Colonic mucosa (tissue), 4 donors: ENCODE data around the gene EFNA2. TPM values are rescaled to one million over a fixed set of nuclear protein-coding genes. Genes with fewer than 3 reads are reported as not detected.

ENCODE experiments used
- DNase-seq: peaks from one replicate; pipeline ENCODE4 v3.0.0-alpha.2; 2020
- H3K27ac ChIP-seq: fragments of 200-600 bp; one replicate; pipeline ENCODE4 v1.8.0; 2021
- H3K27me3 ChIP-seq: fragments of 200-600 bp; one replicate; pipeline ENCODE4 v1.8.0; 2021
- H3K36me3 ChIP-seq: fragments of 200-600 bp; one replicate; pipeline ENCODE4 v1.8.0; 2021
- H3K4me1 ChIP-seq: fragments of 200-600 bp; one replicate; pipeline ENCODE4 v1.8.0; 2021; ENCODE audit warnings: mild to moderate bottlenecking
- H3K4me3 ChIP-seq: fragments of 200-600 bp; one replicate; pipeline ENCODE4 v1.8.0; 2021
- H3K9ac ChIP-seq, 2 donors: one replicate each; pipeline ENCODE4 v1.7.0; 2013; ENCODE audit warnings: control low read depth in 2 of 2, low read depth in 2 of 2, low read length in 2 of 2
- H3K9me3 ChIP-seq: fragments of 200-600 bp; one replicate; pipeline ENCODE4 v1.8.0; 2021
- CTCF ChIP-seq: fragments of 200-600 bp; IDR thresholded peaks from one replicate; pipeline ENCODE4 v1.8.0; 2022; ENCODE audit warnings: antibody characterized with exemption, mild to moderate bottlenecking
- intact Hi-C: fragments of 100-400 bp; cut with DNase I; formaldehyde crosslinking; loops from one replicate; pipeline ENCODE4 v1.14.1; 2022
- total RNA-seq, 2 donors: library from RNA; stranded (reverse); fragmentation: NEBNext Ultra II Directional in 1 of 2; extraction: Animal tissue kit (Norgen Biotek cat#: 25700) in 1 of 2; gene quantifications; one replicate each; pipeline ENCODE4 v1.2.1, GENCODE V29; 2021
- donor health status: healthy.
- donor health status: DM: no; HTN: no; CAD: no.
- donor health status: DM: no; HTN: no; CAD: no.

The EFNA2 gene
- total RNA-seq, 2 donors from 2014 or later = 72.8 to 86.1 TPM

- Histone ChIP-seq H3K9ac (peak overlapping the region; percentile 95 to 99), H3K27me3 (no peaks in the 10 kb centered on the region), H3K4me1 (peaks cover 27% of the 10 kb centered on the region), H3K4me3 (peak overlapping the region; percentile 85), H3K27ac (peak overlapping the region; percentile 99), H3K9me3 (no peaks in the 10 kb centered on the region), H3K36me3 (peaks cover 24% of the 10 kb centered on the region)
- intact Hi-C loops = no loop called here
- no peak for TF ChIP-seq CTCF
- peak; percentile 81 for DNase-seq
Measured at GRCh38 chr19:1251330-1252220, 34.1 kb upstream of the EFNA2 start.

DNA sequence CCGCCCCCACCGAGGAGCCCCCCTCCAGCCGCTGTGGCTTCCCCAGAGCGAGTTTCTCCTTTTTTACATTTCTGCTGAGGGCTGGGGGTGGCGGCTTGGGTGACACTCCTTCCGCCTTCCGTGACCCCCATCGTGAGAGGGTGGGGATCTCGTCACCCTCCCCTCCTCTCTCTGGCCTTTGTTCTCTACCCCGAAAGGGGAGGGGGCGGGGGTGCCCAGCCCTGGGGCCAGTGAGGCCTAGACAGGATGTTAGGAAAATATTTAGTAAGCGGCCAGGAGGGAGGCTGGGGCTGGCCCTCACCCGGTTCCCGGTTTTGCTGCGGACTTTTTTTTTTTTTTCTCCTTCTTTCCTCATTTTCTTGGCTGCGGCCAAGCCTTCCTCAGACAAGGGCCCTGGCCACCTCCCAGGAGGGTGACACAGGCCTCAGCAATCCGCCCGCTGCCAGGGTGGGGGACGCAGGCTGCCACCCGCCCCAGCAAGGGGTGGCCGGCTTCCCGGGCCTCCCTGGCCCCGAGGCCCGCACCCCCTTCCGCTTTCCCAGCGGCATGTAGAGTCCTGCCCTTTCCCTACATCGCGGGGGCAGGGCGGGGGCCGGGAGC, 33.4 kb upstream of the EFNA2 start:
- peak overlapping the region; percentile 95 to 99 for H3K9ac ChIP-seq
- TF ChIP-seq CTCF = no peak
- no peaks in the 10 kb centered on the region for H3K27me3 ChIP-seq
- peak overlapping the region; percentile 99 for H3K27ac ChIP-seq
- H3K4me1 ChIP-seq = peaks cover 27% of the 10 kb centered on the region
- intact Hi-C loops = no loop called here
- peaks cover 30% of the 10 kb centered on the region for H3K36me3 ChIP-seq
- DNase-seq = peak; percentile 85
- peak overlapping the region; percentile 85 for H3K4me3 ChIP-seq
- H3K9me3 ChIP-seq = no peaks in the 10 kb centered on the region

- peak overlapping the region; percentile 85 for H3K4me3 ChIP-seq
- H3K4me1 ChIP-seq = peaks cover 23% of the 10 kb centered on the region
- peaks cover 30% of the 10 kb centered on the region for H3K36me3 ChIP-seq
- no peak for TF ChIP-seq CTCF
- peak; percentile 91 for DNase-seq
- no peaks in the 10 kb centered on the region for H3K27me3 ChIP-seq
- peak overlapping the region; percentile 99 for H3K27ac ChIP-seq
- peak overlapping the region; percentile 95 to 99 for H3K9ac ChIP-seq
- intact Hi-C loops = no loop called here
- H3K9me3 ChIP-seq = no peaks in the 10 kb centered on the region
Measured at GRCh38 chr19:1252821-1253513, 32.7 kb upstream of the EFNA2 start.

- Histone ChIP-seq H3K27ac (peak overlapping the region; percentile 99), H3K4me1 (peaks cover 21% of the 10 kb centered on the region), H3K4me3 (peak overlapping the region; percentile 85), H3K36me3 (peaks cover 30% of the 10 kb centered on the region), H3K27me3 (no peaks in the 10 kb centered on the region), H3K9ac (peak overlapping the region; percentile 78 to 99), H3K9me3 (no peaks in the 10 kb centered on the region)
- intact Hi-C loops = no loop called here
- peak; percentile 75 for DNase-seq
- TF ChIP-seq CTCF = no peak
Measured at GRCh38 chr19:1253514-1254080, 32.1 kb upstream of the EFNA2 start.

GRCh38 chr19:1254081-1254527, 31.6 kb upstream of the EFNA2 start:
- Histone ChIP-seq H3K4me3 (peak overlapping the region; percentile 85), H3K27ac (peak overlapping the region; percentile 99), H3K4me1 (peaks cover 21% of the 10 kb centered on the region), H3K9ac (peak overlapping the region; percentile 78 to 99), H3K27me3 (no peaks in the 10 kb centered on the region), H3K36me3 (peaks cover 30% of the 10 kb centered on the region), H3K9me3 (no peaks in the 10 kb centered on the region)
- DNase-seq = no peak
- intact Hi-C loops = no loop called here
- no peak for TF ChIP-seq CTCF
